Common myeloid progenitor, CD34-positive (primary cell): ENCODE results near the gene FRK.
"Not testable (repeated sequence)": the region's sequence is repeated elsewhere in the genome, so short reads cannot be mapped to it uniquely, and the experiment has no call there.

ENCODE experiments used
- CTCF ChIA-PET: fragments of 350-600 bp; sonication (Branson Sonifier 250); formaldehyde crosslinking; loops from one replicate; lab custom pipeline; 2021; ENCODE audit warnings: antibody characterized with exemption; lab: Charles Lee
- POLR2A ChIA-PET: fragments of 350-600 bp; sonication (Branson Sonifier 250); formaldehyde crosslinking; loops from one replicate; lab custom pipeline; 2021; ENCODE audit warnings: antibody characterized with exemption; lab: Charles Lee
- DNase-seq, 3 donors: peaks; one replicate each; pipeline versions ENCODE4 v3.0.0 to v3.0.0-alpha.2; 2013
- H3K27ac ChIP-seq, 2 experiments: 1 replicate in 1 of 2; 2 replicates in 1 of 2; pipeline ENCODE4 v1.7.0; 2013; ENCODE audit warnings: inconsistent platforms in 2 of 2, low read length in 2 of 2, mild to moderate bottlenecking in 2 of 2, low read depth in 1 of 2, moderate library complexity in 1 of 2; ENCODE audit not compliant: severe bottlenecking in 2 of 2, insufficient read depth in 1 of 2, poor library complexity in 1 of 2
- H3K27me3 ChIP-seq, 5 experiments: replicated peaks in 2 of 5; 1 replicate in 3 of 5; 2 replicates in 2 of 5; pipeline versions ENCODE4 v1.6.1 to v1.7.0; 2013; ENCODE audit warnings: low read length in 4 of 5, mild to moderate bottlenecking in 2 of 5, moderate library complexity in 2 of 5, inconsistent platforms in 1 of 5; ENCODE audit not compliant: insufficient read depth in 5 of 5, control insufficient read depth in 4 of 5
- H3K36me3 ChIP-seq, 4 experiments: 1 replicate in 2 of 4; 2 replicates in 2 of 4; pipeline versions ENCODE4 v1.6.1 to v1.7.0; 2013; ENCODE audit warnings: low read length in 3 of 4, control low read depth in 1 of 4, mild to moderate bottlenecking in 1 of 4; ENCODE audit not compliant: control insufficient read depth in 4 of 4, insufficient read depth in 4 of 4
- H3K4me1 ChIP-seq, 4 experiments: 1 replicate in 3 of 4; 2 replicates in 1 of 4; pipeline versions ENCODE4 v1.6.1 to v1.7.1; 2013; ENCODE audit warnings: low read length in 3 of 4, mild to moderate bottlenecking in 3 of 4, control low read depth in 1 of 4, inconsistent platforms in 1 of 4, moderate library complexity in 1 of 4; ENCODE audit not compliant: control insufficient read depth in 4 of 4, insufficient read depth in 4 of 4; ENCODE audit errors: control extremely low read depth in 1 of 4
- H3K4me3 ChIP-seq, 7 experiments: 1 replicate in 4 of 7; 2 replicates in 3 of 7; pipeline versions ENCODE4 v1.5.1 to v1.7.0; 2013; ENCODE audit warnings: mild to moderate bottlenecking in 7 of 7, low read length in 6 of 7, moderate library complexity in 6 of 7, inconsistent platforms in 2 of 7, low read depth in 2 of 7, control low read depth in 1 of 7; ENCODE audit not compliant: insufficient read depth in 4 of 7, control insufficient read depth in 1 of 7; ENCODE audit errors: extremely low read depth in 1 of 7
- H3K9me3 ChIP-seq, 5 experiments: 1 replicate in 4 of 5; 2 replicates in 1 of 5; pipeline versions ENCODE4 v1.6.1 to v1.7.1; 2013; ENCODE audit warnings: low read length in 4 of 5, mild to moderate bottlenecking in 2 of 5, inconsistent platforms in 1 of 5, low read depth in 1 of 5, moderate library complexity in 1 of 5; ENCODE audit not compliant: control insufficient read depth in 4 of 5, insufficient read depth in 2 of 5; ENCODE audit errors: control extremely low read depth in 1 of 5
- WGBS: methylation state at CpG from one replicate; pipeline ENCODE4 v1.1.5; 2013; ENCODE audit not compliant: insufficient coverage; 5-methylcytosine and 5-hydroxymethylcytosine counted together

The FRK gene

DNA sequence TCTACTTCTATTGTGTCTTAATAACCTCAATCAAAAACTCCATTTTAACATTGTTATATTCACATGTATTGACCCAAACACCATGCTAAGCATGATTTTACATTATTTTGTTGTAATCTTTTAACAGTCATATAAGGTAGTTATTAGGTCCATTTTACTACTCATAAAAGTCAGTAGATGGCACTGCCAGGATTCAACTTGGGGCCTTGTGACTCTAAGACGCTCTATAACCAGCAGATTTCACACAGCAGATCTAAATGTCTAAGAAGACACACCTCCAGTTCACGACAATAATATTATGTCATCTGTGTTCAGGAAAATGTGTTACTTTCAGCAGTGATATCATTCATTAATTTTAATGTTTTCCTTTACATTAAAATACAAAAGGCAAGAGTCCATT, 88.0 kb downstream of the FRK start:
- no peak for DNase-seq
- no peak overlapping the region for H3K4me3 ChIP-seq
- H3K27ac ChIP-seq: no peak overlapping the region
- no CpG with 5 or more reads among the region's 2 CpGs for WGBS
- no peaks in the 10 kb centered on the region for H3K36me3 ChIP-seq
- no peaks in the 10 kb centered on the region for H3K9me3 ChIP-seq
- ChIA-PET CTCF (no interaction called here), POLR2A (no interaction called here)
- no peaks in the 10 kb centered on the region for H3K4me1 ChIP-seq
- H3K27me3 ChIP-seq: peaks cover 0 to 2% (median 0%) of the 10 kb centered on the region in 5 experiments

DNA sequence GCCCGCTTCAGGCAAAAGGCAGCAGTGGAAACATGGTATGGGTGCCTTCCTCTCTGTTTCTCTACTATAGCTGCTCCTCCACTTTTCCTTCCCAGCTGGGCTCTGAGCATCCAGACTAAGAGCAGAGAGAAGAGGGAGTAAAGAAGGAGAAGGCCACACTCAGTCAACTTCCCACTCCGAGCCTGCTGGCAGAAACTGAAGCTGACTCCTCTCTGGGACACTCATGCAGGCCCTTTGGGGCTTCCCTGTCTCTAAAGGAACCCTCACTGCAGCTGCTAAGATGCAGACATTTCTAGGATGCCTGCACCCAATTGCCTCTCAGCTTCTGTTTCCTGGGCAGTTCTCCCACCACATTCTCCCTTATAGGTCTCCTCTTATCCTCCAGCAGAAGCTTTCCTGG, 88.9 kb downstream of the FRK start:
- DNase-seq: no peak
- ChIA-PET POLR2A (no interaction called here), CTCF (no interaction called here)
- Histone ChIP-seq H3K4me3 (no peak overlapping the region), H3K27me3 (peaks cover 0 to 2% (median 0%) of the 10 kb centered on the region in 5 experiments), H3K36me3 (no peaks in the 10 kb centered on the region), H3K4me1 (no peaks in the 10 kb centered on the region), H3K9me3 (no peaks in the 10 kb centered on the region), H3K27ac (no peak overlapping the region)
- WGBS: no CpG with 5 or more reads among the region's 2 CpGs

DNA sequence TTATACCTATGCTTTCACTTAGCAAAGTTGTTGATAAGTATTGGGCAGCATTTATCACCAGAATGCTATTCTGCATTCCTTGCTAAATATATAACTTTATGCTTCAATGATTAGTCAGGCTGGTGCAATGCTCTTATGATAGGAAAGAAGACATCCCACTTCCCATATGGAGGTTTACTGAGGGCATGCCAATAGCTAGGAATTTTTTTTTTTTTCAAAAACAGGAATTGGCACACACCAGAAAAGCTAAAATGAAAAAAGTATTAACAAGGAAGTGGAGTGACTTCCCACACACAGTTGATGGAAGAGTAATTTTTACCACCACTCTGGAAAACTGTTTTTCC, 90.8 kb downstream of the FRK start:
- peaks cover 0 to 2% (median 0%) of the 10 kb centered on the region in 5 experiments for H3K27me3 ChIP-seq
- H3K36me3 ChIP-seq: no peaks in the 10 kb centered on the region
- no peak for DNase-seq
- no peak overlapping the region for H3K27ac ChIP-seq
- H3K9me3 ChIP-seq: no peaks in the 10 kb centered on the region
- H3K4me3 ChIP-seq: no peak overlapping the region
- POLR2A ChIA-PET: no interaction called here
- no peaks in the 10 kb centered on the region for H3K4me1 ChIP-seq
- CTCF ChIA-PET: no interaction called here

DNA sequence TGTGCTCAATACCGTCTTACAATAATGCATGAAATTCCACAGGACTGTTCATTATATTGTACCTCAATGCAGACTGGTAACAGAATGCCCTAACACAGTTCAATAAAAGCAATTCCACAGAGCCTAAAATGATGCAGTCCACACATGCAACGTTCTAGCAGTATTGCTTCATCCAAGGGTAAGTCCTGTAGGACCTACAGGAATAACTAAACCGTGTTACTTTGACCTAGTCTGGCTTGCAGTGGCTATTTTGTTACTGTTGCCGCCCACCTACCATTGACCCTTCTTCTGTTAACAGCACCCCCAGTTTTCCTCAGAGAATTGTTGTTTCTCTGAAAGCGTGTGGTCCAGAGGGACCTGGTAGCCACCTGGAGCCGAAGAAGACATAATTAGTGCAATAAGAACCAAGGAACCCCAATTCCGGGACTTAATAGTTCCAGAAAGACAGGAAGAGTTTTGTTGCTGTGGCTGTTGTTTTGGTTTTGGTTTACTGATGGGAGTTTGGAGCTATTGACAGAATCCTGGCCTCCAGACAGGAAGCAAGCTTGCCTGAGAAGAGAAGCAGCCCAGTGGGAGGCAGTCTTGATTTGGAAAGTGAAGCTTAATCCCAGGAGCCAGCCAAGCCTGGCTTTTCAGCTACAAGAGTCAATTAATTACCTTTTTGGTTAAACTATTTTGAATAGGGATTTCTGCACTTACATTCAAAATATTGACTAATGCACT, 91.3 kb downstream of the FRK start:
- Histone ChIP-seq H3K27me3 (peaks cover 0 to 2% (median 0%) of the 10 kb centered on the region in 5 experiments), H3K9me3 (no peaks in the 10 kb centered on the region), H3K4me3 (no peak overlapping the region), H3K36me3 (no peaks in the 10 kb centered on the region), H3K4me1 (no peaks in the 10 kb centered on the region), H3K27ac (no peak overlapping the region)
- ChIA-PET POLR2A (no interaction called here), CTCF (no interaction called here)
- 95% methylated on average over 6 of the region's 7 CpGs for WGBS
- no peak for DNase-seq

DNA sequence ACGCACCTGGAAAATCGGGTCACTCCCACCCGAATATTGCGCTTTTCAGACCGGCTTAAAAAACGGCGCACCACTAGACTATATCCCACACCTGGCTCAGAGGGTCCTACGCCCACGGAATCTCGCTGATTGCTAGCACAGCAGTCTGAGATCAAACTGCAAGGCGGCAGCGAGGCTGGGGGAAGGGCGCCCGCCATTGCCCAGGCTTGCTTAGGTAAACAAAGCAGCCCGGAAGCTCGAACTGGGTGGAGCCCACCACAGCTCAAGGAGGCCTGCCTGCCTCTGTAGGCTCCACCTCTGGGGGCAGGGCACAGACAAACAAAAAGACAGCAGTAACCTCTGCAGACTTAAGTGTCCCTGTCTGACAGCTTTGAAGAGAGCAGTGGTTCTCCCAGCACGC, 100.4 kb downstream of the FRK start:
- no CpG with 5 or more reads among the region's 17 CpGs for WGBS
- H3K9me3 ChIP-seq, POLR2A ChIA-PET, H3K27ac ChIP-seq, H3K27me3 ChIP-seq, CTCF ChIA-PET, H3K4me3 ChIP-seq, H3K36me3 ChIP-seq, DNase-seq, H3K4me1 ChIP-seq: not testable (repeated sequence)

DNA sequence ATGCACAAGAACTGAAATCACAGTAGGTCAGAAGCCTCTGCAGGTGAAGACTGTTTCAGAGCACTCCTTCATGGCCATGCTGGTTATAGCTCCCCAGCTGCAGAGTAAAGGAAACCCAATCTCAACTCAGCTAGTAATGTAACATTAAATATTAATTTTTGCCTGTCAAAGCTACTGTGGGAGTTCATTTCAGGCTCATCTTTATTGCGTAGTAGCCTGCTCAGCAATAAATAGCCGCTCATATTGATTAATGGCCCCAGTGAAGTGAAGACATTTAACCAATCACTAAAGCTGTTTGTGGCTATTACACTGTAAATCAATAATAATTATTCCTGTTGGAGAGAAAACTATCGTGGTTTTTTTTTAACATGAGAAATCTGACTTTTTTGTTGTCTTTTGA, 101.7 kb downstream of the FRK start:
- Histone ChIP-seq H3K4me1 (no peaks in the 10 kb centered on the region), H3K36me3 (no peaks in the 10 kb centered on the region), H3K9me3 (no peaks in the 10 kb centered on the region), H3K4me3 (no peak overlapping the region), H3K27ac (no peak overlapping the region), H3K27me3 (no peaks in the 10 kb centered on the region)
- POLR2A ChIA-PET: no interaction called here
- CTCF ChIA-PET: no interaction called here
- no peak for DNase-seq
- 100% methylated on average over 2 of the region's 3 CpGs for WGBS

DNA sequence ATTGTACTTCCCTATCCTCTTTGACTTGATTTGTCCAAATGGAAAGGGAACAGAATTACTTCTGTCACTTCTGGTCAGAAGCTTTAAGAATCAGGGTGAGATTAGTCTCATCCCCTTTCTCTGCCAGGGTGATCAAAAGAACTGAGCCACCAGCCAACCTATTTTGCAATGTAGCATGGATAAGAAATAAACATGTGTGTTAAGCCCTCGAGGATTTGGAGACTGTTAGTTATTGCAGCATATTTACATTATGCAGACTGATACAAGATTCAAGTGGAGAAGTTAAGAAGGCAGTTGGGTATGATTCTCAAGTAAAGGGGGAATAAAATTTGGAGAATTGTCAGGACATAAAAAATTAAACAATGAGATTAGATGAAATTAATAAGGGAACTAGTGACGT, 106.0 kb downstream of the FRK start:
- no peaks in the 10 kb centered on the region for H3K9me3 ChIP-seq
- CTCF ChIA-PET: no interaction called here
- 93% methylated on average over 1 of the region's 2 CpGs for WGBS
- H3K27ac ChIP-seq: no peak overlapping the region
- H3K4me1 ChIP-seq: no peaks in the 10 kb centered on the region
- no peak overlapping the region for H3K4me3 ChIP-seq
- DNase-seq: no peak
- H3K27me3 ChIP-seq: no peaks in the 10 kb centered on the region
- H3K36me3 ChIP-seq: no peaks in the 10 kb centered on the region
- POLR2A ChIA-PET: no interaction called here
